ENCODE results near the gene FGF8. TPM values are rescaled to one million over a fixed set of nuclear protein-coding genes. Genes with fewer than 3 reads are reported as not detected.

FGF8 gene
- total and polyA plus RNA-seq, 2 of the 13 experiments (the other 11 are each of a cell fraction or from before 2014, with no cell fraction given): not detected

DNA sequence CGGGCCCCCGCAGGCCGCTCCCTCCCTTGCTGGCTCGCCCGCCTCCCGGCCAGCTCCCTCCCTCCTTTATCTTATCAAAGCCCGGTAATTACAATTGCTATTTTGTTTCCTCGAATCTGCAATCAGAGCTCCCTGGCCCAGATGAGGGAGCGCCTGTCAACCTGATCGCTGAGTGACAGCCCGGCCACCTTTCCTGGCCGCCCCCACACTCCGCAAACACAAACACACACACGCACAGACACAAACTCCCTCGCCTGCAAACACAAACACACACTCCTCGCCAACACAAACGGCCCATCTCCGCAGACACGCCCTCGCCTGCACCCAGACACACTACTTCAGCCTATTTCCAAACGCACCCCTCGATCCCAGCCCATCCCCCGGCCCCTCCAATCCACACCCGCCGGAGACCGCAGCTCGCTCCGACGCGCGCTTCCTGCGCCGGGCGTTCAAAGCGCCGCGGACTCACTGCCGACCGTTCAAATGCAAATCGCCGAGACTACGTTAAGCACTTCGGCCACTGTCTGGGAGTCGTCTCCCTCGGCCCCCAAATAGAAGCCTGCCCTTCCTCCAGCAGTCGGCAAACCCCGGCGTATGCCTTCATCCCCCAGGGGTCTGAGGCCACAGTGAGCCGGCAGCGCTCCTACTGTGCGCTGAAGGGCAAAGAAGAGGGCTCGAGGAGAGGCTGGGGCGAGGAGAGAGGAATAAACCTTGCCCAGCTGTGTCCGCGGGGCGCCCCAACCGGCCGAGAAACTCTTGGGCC is 3.0 kb upstream of the FGF8 start:
- no peak overlapping the region; the same call in 1 of the 2 replicates for H3K9ac ChIP-seq (ENCODE audit: insufficient read depth, low read depth, low read length)
- FAIRE-seq (no peak), DNase-seq (ENCODE audit: low spot score) (no peak), ATAC-seq (peak; percentile 28)
- H3K27me3 ChIP-seq (ENCODE audit: control insufficient read depth in 1 of 2, insufficient read depth in 2 of 2, low read length in 2 of 2): peaks cover 9 to 19% of the 10 kb centered on the region in 2 experiments
- H3K4me1 ChIP-seq (ENCODE audit: insufficient read depth, low read length): peaks cover 54% of the 10 kb centered on the region
- H3K79me2 ChIP-seq (ENCODE audit: insufficient read depth, low read length): peaks cover 9% of the 10 kb centered on the region
- no peaks in the 10 kb centered on the region; a peak in 1 of 5 replicates for H3K36me3 ChIP-seq (replicated peaks in 1 of 2; ENCODE audit: control insufficient read depth in 1 of 2, insufficient read depth in 2 of 2, low read length in 2 of 2)
- no peak overlapping the region for H2AFZ ChIP-seq (ENCODE audit: low read length)
- in situ Hi-C loops (cut with HindIII; ENCODE audit: extremely low pct_ligation_motif_present, low pct_unique_long_range_greater_than_20kb) (no loop called here), intact Hi-C loops (cut with micrococcal nuclease; ENCODE audit: unreplicated experiment) (no loop called here)
- H3K4me2 ChIP-seq (ENCODE audit: low read depth, low read length): peak overlapping the region; percentile 75
- peak overlapping the region; percentile 31 to 76 (median 47); a peak in 5 of 6 replicates for H3K4me3 ChIP-seq (replicated peaks in 1 of 3; ENCODE audit: insufficient read depth in 1 of 3, low read depth in 2 of 3, low read length in 3 of 3)
- BruUV-seq (replicated peaks): no TSS peak
- no peaks in the 10 kb centered on the region for H3K9me3 ChIP-seq (ENCODE audit: low read length)
- ChIA-PET CTCF (ENCODE audit: low intra/inter-chr PET ratio, low total read pairs) (interaction anchor here (4.0 kb wide), 1 partner anchor 176 kb away, joined by 28 read pairs; no protein-coding TSS in a partner anchor), POLR2A (no interaction called here)
- peaks cover 5% of the 10 kb centered on the region; the same call in 1 of the 2 replicates for H4K20me1 ChIP-seq (ENCODE audit: insufficient read depth, low read length)
- H3K27ac ChIP-seq (ENCODE audit: extremely low read length, insufficient read depth, low read length): no peak overlapping the region
- 43% methylated on average over 47 of the region's 58 CpGs for WGBS (ENCODE audit: low lambda C conversion rate)
- TF ChIP-seq SMARCC2 (IDR thresholded peaks at IDR 0.05) (no peak), NFIC (IDR thresholded peaks at IDR 0.05; ENCODE audit: low read length) (no peak), ZNF598 (CRISPR knock-in tag; IDR thresholded peaks at IDR 0.05; ENCODE audit: borderline replicate concordance) (no peak), POLR2A (IDR thresholded peaks at IDR 0.05; ENCODE audit: insufficient read depth in 1 of 2, low read depth in 2 of 2, low read length in 2 of 2) (no peak), PAF1 (CRISPR knock-in tag; IDR thresholded peaks at IDR 0.05) (no peak), CREM (IDR thresholded peaks at IDR 0.05) (no peak), CREM (CRISPR knock-in tag; IDR thresholded peaks at IDR 0.05) (no peak), ZBTB7B (CRISPR knock-in tag; IDR thresholded peaks at IDR 0.05) (no peak), ZNF251 (CRISPR knock-in tag; IDR thresholded peaks at IDR 0.05) (no peak), ZNF790 (CRISPR knock-in tag; IDR thresholded peaks at IDR 0.05; ENCODE audit: borderline replicate concordance) (no peak), ATF7 (IDR thresholded peaks at IDR 0.05) (no peak), ATF7 (CRISPR knock-in tag; IDR thresholded peaks at IDR 0.05) (no peak), ATAD3A (CRISPR knock-in tag; IDR thresholded peaks at IDR 0.05) (no peak), HNRNPK (IDR thresholded peaks at IDR 0.05; ENCODE audit: low read depth, low read length, poor library complexity, severe bottlenecking) (peak; percentile 28), TARDBP (CRISPR knock-in tag; IDR thresholded peaks at IDR 0.05) (no peak), ZNF253 (CRISPR knock-in tag; IDR thresholded peaks at IDR 0.05; ENCODE audit: borderline replicate concordance) (no peak), GATAD1 (CRISPR knock-in tag; IDR thresholded peaks at IDR 0.05) (no peak), FOXJ3 (CRISPR knock-in tag; IDR thresholded peaks at IDR 0.05; ENCODE audit: borderline replicate concordance) (no peak), ZNF367 (CRISPR knock-in tag; IDR thresholded peaks at IDR 0.05; ENCODE audit: borderline replicate concordance) (no peak), ZNF20 (CRISPR knock-in tag; IDR thresholded peaks at IDR 0.05) (no peak), ZNF7 (CRISPR knock-in tag; IDR thresholded peaks at IDR 0.05) (no peak), ZC3H13 (CRISPR knock-in tag; IDR thresholded peaks at IDR 0.05) (no peak), MED1 (CRISPR knock-in tag; IDR thresholded peaks at IDR 0.05) (no peak), HMG20B (CRISPR knock-in tag; conservative IDR thresholded peaks at IDR 0.05) (no peak), TBX3 (IDR thresholded peaks at IDR 0.05; ENCODE audit: borderline replicate concordance) (peak; percentile 32; the same call in 1 of the 2 replicates), ZNF3 (CRISPR knock-in tag; IDR thresholded peaks at IDR 0.05) (no peak), FOXK2 (IDR thresholded peaks at IDR 0.05) (no peak)
- TF ChIP-seq, protein P1, sequence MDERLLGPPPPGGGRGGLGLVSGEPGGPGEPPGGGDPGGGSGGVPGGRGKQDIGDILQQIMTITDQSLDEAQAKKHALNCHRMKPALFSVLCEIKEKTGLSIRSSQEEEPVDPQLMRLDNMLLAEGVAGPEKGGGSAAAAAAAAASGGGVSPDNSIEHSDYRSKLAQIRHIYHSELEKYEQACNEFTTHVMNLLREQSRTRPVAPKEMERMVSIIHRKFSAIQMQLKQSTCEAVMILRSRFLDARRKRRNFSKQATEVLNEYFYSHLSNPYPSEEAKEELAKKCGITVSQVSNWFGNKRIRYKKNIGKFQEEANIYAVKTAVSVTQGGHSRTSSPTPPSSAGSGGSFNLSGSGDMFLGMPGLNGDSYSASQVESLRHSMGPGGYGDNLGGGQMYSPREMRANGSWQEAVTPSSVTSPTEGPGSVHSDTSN (CRISPR knock-in tag; IDR thresholded peaks at IDR 0.05): peak; percentile 33; the same call in 1 of the 2 replicates
